SK-N-SH (cell line): ENCODE results near the gene ZNF283. TPM values are rescaled to one million over a fixed set of nuclear protein-coding genes. Genes with fewer than 3 reads are reported as not detected.

Experiments
- CTCF ChIA-PET: fragments of 300-600, 350-600 bp; formaldehyde crosslinking; extraction: SDS; loops from one replicate; lab custom pipeline; 2021; lab: Yijun Ruan, JAX
- POLR2A ChIA-PET: fragments of 350-600 bp; sonication (Branson Sonifier 250); formaldehyde crosslinking; extraction: SDS; loops from one replicate; lab custom pipeline; 2020; ENCODE audit warnings: antibody characterized with exemption, inconsistent platforms; lab: Yijun Ruan, JAX
- DNase-seq: peaks from one replicate; pipeline ENCODE4 v3.0.0; 2012
- H2AFZ ChIP-seq: fragments of 200-600 bp; sonication (generic); 2 replicates; pipeline ENCODE4 v1.8.1; 2016; ENCODE audit warnings: antibody characterized with exemption, mild to moderate bottlenecking, low read depth
- H3F3A ChIP-seq: fragments of 200-600 bp; sonication (generic); replicated peaks from 2 replicates; pipeline ENCODE3; 2016; ENCODE audit warnings: antibody characterized with exemption, mild to moderate bottlenecking; ENCODE audit not compliant: insufficient read depth
- H3K27ac ChIP-seq, 2 experiments: fragments of 200-500 bp in 1 of 2; fragments of 200-600 bp in 1 of 2; sonication (Bioruptor generic) in 1 of 2; sonication (generic), shearing (Covaris generic) in 1 of 2; 2 replicates each; pipeline versions ENCODE4 v1.5.1 to v1.6.1; 2014 to 2016; ENCODE audit warnings: low read depth in 2 of 2, inconsistent platforms in 1 of 2, low read length in 1 of 2, mild to moderate bottlenecking in 1 of 2, mixed read lengths in 1 of 2
- H3K27me3 ChIP-seq: fragments of 200-600 bp; sonication (generic), shearing (Covaris generic); 2 replicates; pipeline ENCODE4 v1.6.1; 2016; ENCODE audit warnings: mixed run types; ENCODE audit not compliant: insufficient read depth
- H3K36me3 ChIP-seq, 2 experiments: fragments of 200-500 bp in 1 of 2; fragments of 200-600 bp in 1 of 2; sonication (Bioruptor generic) in 1 of 2; sonication (generic) in 1 of 2; replicated peaks in 1 of 2; 2 replicates each; pipeline versions ENCODE3 to v1.5.1; 2014 to 2016; ENCODE audit warnings: low read length in 1 of 2, mild to moderate bottlenecking in 1 of 2; ENCODE audit not compliant: insufficient read depth in 2 of 2, control insufficient read depth in 1 of 2
- H3K4me1 ChIP-seq, 2 experiments: fragments of 200-500 bp in 1 of 2; fragments of 200-600 bp in 1 of 2; sonication (Bioruptor generic) in 1 of 2; sonication (generic), shearing (Covaris generic) in 1 of 2; 2 replicates each; pipeline versions ENCODE4 v1.5.1 to v1.6.1; 2014 to 2016; ENCODE audit warnings: low read depth in 1 of 2, low read length in 1 of 2, mixed run types in 1 of 2; ENCODE audit not compliant: insufficient read depth in 2 of 2, control insufficient read depth in 1 of 2
- H3K4me2 ChIP-seq: fragments of 200-600 bp; sonication (generic), shearing (Covaris generic); 2 replicates; pipeline ENCODE4 v1.6.1; 2017; ENCODE audit warnings: mixed run types
- H3K4me3 ChIP-seq, 2 experiments: fragments of 200-500 bp in 1 of 2; fragments of 200-600 bp in 1 of 2; sonication (Bioruptor generic) in 1 of 2; sonication (generic), shearing (Covaris generic) in 1 of 2; 2 replicates each; pipeline versions ENCODE4 v1.5.1 to v1.8.1; 2014 to 2016; ENCODE audit warnings: low read depth in 2 of 2, inconsistent platforms in 1 of 2, low read length in 1 of 2, mild to moderate bottlenecking in 1 of 2, mixed read lengths in 1 of 2, moderate library complexity in 1 of 2
- H3K79me2 ChIP-seq: fragments of 200-600 bp; sonication (generic); 2 replicates; pipeline ENCODE4 v1.8.1; 2017; ENCODE audit warnings: mild to moderate bottlenecking; ENCODE audit not compliant: insufficient read depth
- H3K9ac ChIP-seq: fragments of 200-600 bp; sonication (generic); 2 replicates; pipeline ENCODE4 v1.6.1; 2017; ENCODE audit warnings: mixed run types
- H3K9me2 ChIP-seq: fragments of 200-600 bp; sonication (generic); 2 replicates; pipeline ENCODE4 v1.6.1; 2017; ENCODE audit warnings: mixed run types
- H3K9me3 ChIP-seq: fragments of 200-600 bp; sonication (generic); 2 replicates; pipeline ENCODE4 v1.6.1; 2017; ENCODE audit warnings: mixed run types, mild to moderate bottlenecking, moderate library complexity
- H4K20me1 ChIP-seq: fragments of 200-600 bp; sonication (generic); 2 replicates; pipeline ENCODE4 v1.6.1; 2017; ENCODE audit warnings: mild to moderate bottlenecking, mixed run types; ENCODE audit not compliant: insufficient read depth
- CHD2 ChIP-seq: fragments of 150-350 bp; IDR thresholded peaks from 2 replicates; pipeline ENCODE4 v1.6.1; 2018; ENCODE audit warnings: low read length; ENCODE audit not compliant: partially characterized antibody
- CTCF ChIP-seq: fragments of 200-600 bp; sonication (generic); IDR thresholded peaks from 2 replicates; pipeline ENCODE4 v1.6.1; 2017; ENCODE audit warnings: antibody characterized with exemption, mild to moderate bottlenecking, moderate library complexity
- FOXM1 ChIP-seq: IDR thresholded peaks from 2 replicates; pipeline ENCODE4 v1.4.0; 2012; ENCODE audit warnings: low read depth, mild to moderate bottlenecking
- GABPA ChIP-seq: IDR thresholded peaks from 2 replicates; pipeline ENCODE4 v1.4.0; 2012; ENCODE audit warnings: low read depth, mild to moderate bottlenecking
- IRF3 ChIP-seq: fragments of 150-350 bp; IDR thresholded peaks from 2 replicates; pipeline ENCODE4 v1.6.1; 2016; ENCODE audit warnings: mild to moderate bottlenecking, low read depth, low read length
- JUND ChIP-seq: IDR thresholded peaks from 2 replicates; pipeline ENCODE4 v1.4.0; 2012
- MEF2A ChIP-seq: IDR thresholded peaks from 2 replicates; pipeline ENCODE4 v1.4.0; 2012; ENCODE audit warnings: low read depth, borderline replicate concordance
- MXI1 ChIP-seq: IDR thresholded peaks from 2 replicates; pipeline ENCODE4 v1.6.1; 2012; ENCODE audit warnings: mild to moderate bottlenecking, low read depth, low read length, improper control_type of control experiment
- PBX3 ChIP-seq: IDR thresholded peaks from 2 replicates; pipeline ENCODE4; 2012
- RAD21 ChIP-seq: IDR thresholded peaks from 2 replicates; pipeline ENCODE4 v1.6.1; 2012; ENCODE audit warnings: mild to moderate bottlenecking, low read length
- REST ChIP-seq: IDR thresholded peaks from 2 replicates; pipeline ENCODE4 v1.6.1; 2012; ENCODE audit warnings: mild to moderate bottlenecking, low read depth, low read length, moderate library complexity
- RFX5 ChIP-seq: IDR thresholded peaks from 2 replicates; pipeline ENCODE4 v1.6.1; 2012; ENCODE audit warnings: mild to moderate bottlenecking, improper control_type of control experiment, low read length
- RXRA ChIP-seq: IDR thresholded peaks from 2 replicates; pipeline ENCODE4 v1.4.0; 2012; ENCODE audit warnings: low read depth, mild to moderate bottlenecking, borderline replicate concordance
- SIN3A ChIP-seq: IDR thresholded peaks from 2 replicates; pipeline ENCODE4 v1.6.1; 2012; ENCODE audit warnings: low read depth, mild to moderate bottlenecking, low read length, moderate library complexity, borderline replicate concordance
- SMC3 ChIP-seq: IDR thresholded peaks from 2 replicates; pipeline ENCODE4 v1.6.1; 2012; ENCODE audit warnings: low read depth, low read length, improper control_type of control experiment
- TAF1 ChIP-seq: IDR thresholded peaks from 2 replicates; pipeline ENCODE4 v1.6.1; 2012; ENCODE audit warnings: low read depth, mild to moderate bottlenecking, low read length, moderate library complexity, borderline replicate concordance
- TCF12 ChIP-seq: IDR thresholded peaks from 2 replicates; pipeline ENCODE4 v1.4.0; 2012
- TEAD4 ChIP-seq: IDR thresholded peaks from 2 replicates; pipeline ENCODE4 v1.4.0; 2012; ENCODE audit warnings: mild to moderate bottlenecking, borderline replicate concordance; ENCODE audit not compliant: insufficient read depth
- WGBS: methylation state at CpG from one replicate; pipeline ENCODE4 v1.1.6; 2017; ENCODE audit warnings: low lambda C conversion rate; 5-methylcytosine and 5-hydroxymethylcytosine counted together
- polyA plus RNA-seq, 3 experiments: library from polyadenylated mRNA; depleted of rRNA; stranded (reverse); fragments of >200 nt; gene quantifications; 2 replicates each; pipeline ENCODE4 v1.2.3, GENCODE V29; 2012

ZNF283 gene
- polyA plus RNA-seq, 1 of the 3 experiments (the other 2 are of a cell fraction): 1.6 TPM

- TF ChIP-seq REST (no peak), JUND (no peak), RAD21 (no peak), TCF12 (no peak), CHD2 (no peak), TEAD4 (no peak), IRF3 (no peak), FOXM1 (no peak), MEF2A (no peak), SIN3A (no peak), PBX3 (no peak)
These were observed 29.0 kb upstream of the ZNF283 start (continued) for GRCh38 chr19:43798026-43798545.

GRCh38 chr19:43798546-43799409, 28.3 kb upstream of the ZNF283 start:
- ChIA-PET POLR2A (interaction anchor here (0.6 kb wide), 1 partner anchor 212 kb away, joined by 3 read pairs; no protein-coding TSS in a partner anchor), CTCF (interaction anchor here (0.9 to 2.3 kb wide), 5 partner anchors 11 to 53 kb away, joined by 3 to 12 read pairs (median 5); no protein-coding TSS in a partner anchor)
- no peaks in the 10 kb centered on the region for H3K9me3 ChIP-seq
- DNase-seq: peak; percentile 65
- no peaks in the 10 kb centered on the region for H3K9me2 ChIP-seq
- H3K79me2 ChIP-seq: no peaks in the 10 kb centered on the region
- peak overlapping the region; percentile 32 to 34 for H3K4me3 ChIP-seq
- WGBS: 68% methylated on average over 28 of the region's 70 CpGs
- H3K4me1 ChIP-seq: peaks cover 0 to 7% of the 10 kb centered on the region in 2 experiments; a peak in 1 of 4 replicates
- H3F3A ChIP-seq: no peaks in the 10 kb centered on the region
- H4K20me1 ChIP-seq: no peaks in the 10 kb centered on the region
- H3K36me3 ChIP-seq: no peaks in the 10 kb centered on the region
- H3K27me3 ChIP-seq: peaks cover 18% of the 10 kb centered on the region; the same call in 1 of the 2 replicates
- no peak overlapping the region for H2AFZ ChIP-seq
- no peak overlapping the region for H3K9ac ChIP-seq
- H3K27ac ChIP-seq: no peak overlapping the region
- H3K4me2 ChIP-seq: peak overlapping the region; percentile 70
- TF ChIP-seq RFX5 (no peak), TCF12 (no peak), CTCF (no peak), SMC3 (no peak), TAF1 (no peak), FOXM1 (no peak), RXRA (no peak), MXI1 (no peak), RAD21 (no peak), REST (no peak), CHD2 (no peak), GABPA (no peak)
